ENCODE results near the gene PRKCZ.

The PRKCZ gene

DNA sequence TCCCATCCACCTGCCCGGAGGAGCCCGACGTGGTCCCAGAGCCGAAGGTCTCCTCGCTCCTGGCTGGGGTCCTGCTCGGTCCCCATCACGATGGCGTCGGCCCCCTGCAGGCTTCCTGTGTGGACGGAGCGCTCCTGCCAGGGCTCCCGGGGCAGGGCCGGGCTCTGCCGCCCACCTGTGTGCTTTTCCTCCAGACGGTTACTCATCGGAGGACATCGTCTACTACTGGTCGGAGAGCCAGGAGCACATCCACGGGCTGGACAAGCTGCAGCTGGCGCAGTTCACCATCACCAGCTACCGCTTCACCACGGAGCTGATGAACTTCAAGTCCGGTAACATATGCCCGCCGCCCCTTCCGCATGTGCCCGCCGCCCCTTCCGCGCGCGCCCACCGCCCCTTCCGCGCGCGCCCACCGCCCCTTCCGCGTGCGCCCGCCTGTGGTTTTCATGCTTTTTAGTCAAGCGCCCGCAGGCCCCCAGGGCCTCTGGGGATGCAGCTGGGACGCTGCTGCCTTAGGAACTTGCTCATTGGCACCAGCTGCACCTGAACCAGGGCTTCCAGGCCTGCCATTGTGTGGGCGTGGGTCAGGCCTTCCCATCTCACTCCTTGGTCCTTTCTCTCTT is 22.1 kb upstream of the PRKCZ start:
- Histone ChIP-seq H3K23ac (ENCODE audit: low read length) (no peak overlapping the region), H3K9ac (ENCODE audit: low read length) (no peak overlapping the region), H3K56ac (ENCODE audit: low read length) (no peak overlapping the region), H3K27me3 (ENCODE audit: insufficient read depth, low read length, poor library complexity) (no peaks in the 10 kb centered on the region), H4K8ac (ENCODE audit: low read depth, low read length) (no peak overlapping the region), H3K4me2 (ENCODE audit: low read length) (no peak overlapping the region), H3K27ac (ENCODE audit: low read depth, low read length) (no peak overlapping the region), H3K36me3 (ENCODE audit: control insufficient read depth, insufficient read depth, low read length) (no peaks in the 10 kb centered on the region), H3K4ac (ENCODE audit: low read depth, low read length) (no peak overlapping the region), H4K5ac (ENCODE audit: low read length) (no peak overlapping the region), H2BK15ac (replicated peaks; ENCODE audit: low read depth) (no peak overlapping the region), H3K79me2 (ENCODE audit: control insufficient read depth, insufficient read depth, low read length) (no peaks in the 10 kb centered on the region), H3K18ac (ENCODE audit: low read length) (no peak overlapping the region), H2BK120ac (ENCODE audit: low read depth, low read length) (no peak overlapping the region), H3K4me3 (ENCODE audit: low read length) (no peak overlapping the region), H2AK5ac (ENCODE audit: low read length) (no peak overlapping the region), H3K79me1 (ENCODE audit: low read length) (no peaks in the 10 kb centered on the region), H2BK5ac (ENCODE audit: low read length) (no peak overlapping the region), H3K4me1 (ENCODE audit: control insufficient read depth, low read depth, low read length) (no peaks in the 10 kb centered on the region)
- DNase-seq = no peak
- WGBS (ENCODE audit: extremely low coverage, insufficient coverage, low lambda C conversion rate) = no CpG with 5 or more reads among the region's 46 CpGs

DNA sequence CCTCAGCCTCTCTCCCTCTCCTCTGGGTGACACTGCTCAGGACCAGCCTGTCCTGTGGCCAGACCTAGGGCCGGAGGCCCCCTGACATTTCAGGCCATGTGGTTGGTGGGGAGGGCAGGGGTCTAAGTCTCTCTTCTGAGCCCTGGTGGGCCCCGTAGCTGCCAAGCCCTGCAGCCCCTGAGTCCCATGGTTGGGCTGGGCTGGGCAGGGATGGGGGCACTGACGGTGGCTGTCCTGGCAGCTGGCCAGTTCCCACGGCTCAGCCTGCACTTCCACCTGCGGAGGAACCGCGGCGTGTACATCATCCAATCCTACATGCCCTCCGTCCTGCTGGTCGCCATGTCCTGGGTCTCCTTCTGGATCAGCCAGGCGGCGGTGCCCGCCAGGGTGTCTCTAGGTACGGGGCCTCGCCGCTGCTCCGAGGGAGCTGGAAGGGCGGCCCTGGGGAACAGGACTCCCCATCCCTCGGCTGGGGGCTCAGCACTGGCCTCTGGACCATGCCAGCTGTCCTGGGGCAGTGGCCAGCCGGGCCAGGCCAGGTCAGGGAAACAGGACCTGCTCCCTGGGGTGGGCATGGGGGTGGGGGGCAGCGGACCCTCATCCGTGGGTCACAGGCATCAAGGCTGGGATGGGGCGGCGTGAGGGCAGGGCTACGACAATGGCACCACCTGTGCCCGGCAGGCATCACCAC is 21.2 kb upstream of the PRKCZ start:
- H2BK15ac ChIP-seq (replicated peaks; ENCODE audit: low read depth) = no peak overlapping the region
- no peaks in the 10 kb centered on the region for H3K27me3 ChIP-seq (ENCODE audit: insufficient read depth, low read length, poor library complexity)
- H3K36me3 ChIP-seq (ENCODE audit: control insufficient read depth, insufficient read depth, low read length) = no peaks in the 10 kb centered on the region
- H2BK120ac ChIP-seq (ENCODE audit: low read depth, low read length) = no peak overlapping the region
- no peak overlapping the region for H2AK5ac ChIP-seq (ENCODE audit: low read length)
- H3K4me2 ChIP-seq (ENCODE audit: low read length) = no peak overlapping the region
- no peak for DNase-seq
- H4K8ac ChIP-seq (ENCODE audit: low read depth, low read length) = no peak overlapping the region
- H3K79me1 ChIP-seq (ENCODE audit: low read length) = no peaks in the 10 kb centered on the region
- no peak overlapping the region for H3K4me3 ChIP-seq (ENCODE audit: low read length)
- H3K23ac ChIP-seq (ENCODE audit: low read length) = no peak overlapping the region
- no CpG with 5 or more reads among the region's 26 CpGs for WGBS (ENCODE audit: extremely low coverage, insufficient coverage, low lambda C conversion rate)
- no peak overlapping the region for H2BK5ac ChIP-seq (ENCODE audit: low read length)
- no peak overlapping the region for H3K4ac ChIP-seq (ENCODE audit: low read depth, low read length)
- H3K56ac ChIP-seq (ENCODE audit: low read length) = no peak overlapping the region
- no peaks in the 10 kb centered on the region for H3K4me1 ChIP-seq (ENCODE audit: control insufficient read depth, low read depth, low read length)
- H3K79me2 ChIP-seq (ENCODE audit: control insufficient read depth, insufficient read depth, low read length) = no peaks in the 10 kb centered on the region
- H4K5ac ChIP-seq (ENCODE audit: low read length) = no peak overlapping the region
- H3K27ac ChIP-seq (ENCODE audit: low read depth, low read length) = no peak overlapping the region
- H3K9ac ChIP-seq (ENCODE audit: low read length) = no peak overlapping the region
- H3K18ac ChIP-seq (ENCODE audit: low read length) = no peak overlapping the region

DNA sequence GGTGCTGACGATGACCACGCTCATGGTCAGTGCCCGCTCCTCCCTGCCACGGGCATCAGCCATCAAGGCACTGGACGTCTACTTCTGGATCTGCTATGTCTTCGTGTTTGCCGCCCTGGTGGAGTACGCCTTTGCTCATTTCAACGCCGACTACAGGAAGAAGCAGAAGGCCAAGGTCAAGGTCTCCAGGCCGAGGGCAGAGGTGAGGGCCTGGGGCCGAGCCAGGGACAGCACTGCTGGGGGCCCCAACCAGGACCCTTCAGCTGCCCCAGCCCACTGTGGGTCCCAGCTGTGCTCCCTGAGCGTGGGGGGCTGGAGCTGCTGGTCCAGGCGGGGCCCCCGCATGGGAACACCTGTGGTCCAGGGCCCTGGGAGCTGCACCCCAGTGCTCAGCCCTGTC is 20.6 kb upstream of the PRKCZ start:
- WGBS (ENCODE audit: extremely low coverage, insufficient coverage, low lambda C conversion rate) = no CpG with 5 or more reads among the region's 15 CpGs
- Histone ChIP-seq H3K56ac (ENCODE audit: low read length) (no peak overlapping the region), H3K27me3 (ENCODE audit: insufficient read depth, low read length, poor library complexity) (no peaks in the 10 kb centered on the region)

DNA sequence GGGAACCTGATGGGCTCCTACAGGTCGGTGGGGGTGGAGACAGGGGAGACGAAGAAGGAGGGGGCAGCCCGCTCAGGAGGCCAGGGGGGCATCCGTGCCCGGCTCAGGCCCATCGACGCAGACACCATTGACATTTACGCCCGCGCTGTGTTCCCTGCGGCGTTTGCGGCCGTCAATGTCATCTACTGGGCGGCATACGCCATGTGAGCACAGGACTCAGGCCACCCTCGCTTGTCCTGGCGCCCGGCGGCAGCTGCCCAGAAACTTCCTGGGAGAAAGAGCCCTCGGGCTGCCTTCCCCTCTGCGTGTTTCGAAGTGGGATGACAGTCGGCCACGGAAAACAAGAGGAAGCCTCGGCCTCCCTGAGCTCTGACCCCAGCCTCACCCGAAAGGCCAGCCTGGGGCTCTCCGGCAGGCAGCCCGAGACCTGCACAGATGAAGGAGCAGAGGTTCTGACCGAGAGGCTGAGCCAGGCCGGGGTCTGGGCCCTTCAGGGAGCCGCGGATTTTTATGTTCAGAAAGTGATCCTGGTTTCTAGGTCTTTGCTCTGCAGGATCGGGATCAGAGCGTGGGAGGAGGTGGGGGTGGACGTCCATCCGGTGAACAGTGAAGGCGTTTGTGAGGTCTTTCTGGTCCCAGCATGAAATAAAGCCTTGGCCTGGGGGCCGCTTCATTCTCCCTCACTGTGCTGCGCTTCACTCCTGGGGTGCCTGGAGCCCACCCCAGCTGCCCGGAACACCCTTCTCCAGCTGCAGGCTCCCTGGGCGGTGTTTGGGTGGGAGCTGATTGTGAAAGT is 19.9 kb upstream of the PRKCZ start:
- Histone ChIP-seq H3K27me3 (ENCODE audit: insufficient read depth, low read length, poor library complexity) (no peaks in the 10 kb centered on the region), H3K18ac (ENCODE audit: low read length) (no peak overlapping the region), H2AK5ac (ENCODE audit: low read length) (no peak overlapping the region), H2BK5ac (ENCODE audit: low read length) (no peak overlapping the region), H2BK120ac (ENCODE audit: low read depth, low read length) (no peak overlapping the region), H3K23ac (ENCODE audit: low read length) (no peak overlapping the region), H3K79me1 (ENCODE audit: low read length) (no peaks in the 10 kb centered on the region), H4K8ac (ENCODE audit: low read depth, low read length) (no peak overlapping the region), H3K79me2 (ENCODE audit: control insufficient read depth, insufficient read depth, low read length) (no peaks in the 10 kb centered on the region), H3K56ac (ENCODE audit: low read length) (no peak overlapping the region), H3K36me3 (ENCODE audit: control insufficient read depth, insufficient read depth, low read length) (no peaks in the 10 kb centered on the region), H3K9ac (ENCODE audit: low read length) (no peak overlapping the region), H3K4me1 (ENCODE audit: control insufficient read depth, low read depth, low read length) (no peaks in the 10 kb centered on the region), H2BK15ac (replicated peaks; ENCODE audit: low read depth) (no peak overlapping the region), H3K4ac (ENCODE audit: low read depth, low read length) (no peak overlapping the region), H3K4me2 (ENCODE audit: low read length) (no peak overlapping the region), H3K4me3 (ENCODE audit: low read length) (no peak overlapping the region), H3K27ac (ENCODE audit: low read depth, low read length) (no peak overlapping the region), H4K5ac (ENCODE audit: low read length) (no peak overlapping the region)
- WGBS (ENCODE audit: extremely low coverage, insufficient coverage, low lambda C conversion rate) = no CpG with 5 or more reads among the region's 42 CpGs
- no peak for DNase-seq

More for the DNA sequence above, 20.6 kb upstream of the PRKCZ start:
- Histone ChIP-seq H3K4me2 (ENCODE audit: low read length) (no peak overlapping the region), H2BK15ac (replicated peaks; ENCODE audit: low read depth) (no peak overlapping the region), H3K4me3 (ENCODE audit: low read length) (no peak overlapping the region), H2BK120ac (ENCODE audit: low read depth, low read length) (no peak overlapping the region), H3K79me1 (ENCODE audit: low read length) (no peaks in the 10 kb centered on the region), H3K4ac (ENCODE audit: low read depth, low read length) (no peak overlapping the region), H3K9ac (ENCODE audit: low read length) (no peak overlapping the region), H2AK5ac (ENCODE audit: low read length) (no peak overlapping the region), H2BK5ac (ENCODE audit: low read length) (no peak overlapping the region), H3K79me2 (ENCODE audit: control insufficient read depth, insufficient read depth, low read length) (no peaks in the 10 kb centered on the region), H3K27ac (ENCODE audit: low read depth, low read length) (no peak overlapping the region), H3K36me3 (ENCODE audit: control insufficient read depth, insufficient read depth, low read length) (no peaks in the 10 kb centered on the region), H3K18ac (ENCODE audit: low read length) (no peak overlapping the region), H3K4me1 (ENCODE audit: control insufficient read depth, low read depth, low read length) (no peaks in the 10 kb centered on the region), H4K8ac (ENCODE audit: low read depth, low read length) (no peak overlapping the region), H3K23ac (ENCODE audit: low read length) (no peak overlapping the region), H4K5ac (ENCODE audit: low read length) (no peak overlapping the region)
- DNase-seq = no peak

DNA sequence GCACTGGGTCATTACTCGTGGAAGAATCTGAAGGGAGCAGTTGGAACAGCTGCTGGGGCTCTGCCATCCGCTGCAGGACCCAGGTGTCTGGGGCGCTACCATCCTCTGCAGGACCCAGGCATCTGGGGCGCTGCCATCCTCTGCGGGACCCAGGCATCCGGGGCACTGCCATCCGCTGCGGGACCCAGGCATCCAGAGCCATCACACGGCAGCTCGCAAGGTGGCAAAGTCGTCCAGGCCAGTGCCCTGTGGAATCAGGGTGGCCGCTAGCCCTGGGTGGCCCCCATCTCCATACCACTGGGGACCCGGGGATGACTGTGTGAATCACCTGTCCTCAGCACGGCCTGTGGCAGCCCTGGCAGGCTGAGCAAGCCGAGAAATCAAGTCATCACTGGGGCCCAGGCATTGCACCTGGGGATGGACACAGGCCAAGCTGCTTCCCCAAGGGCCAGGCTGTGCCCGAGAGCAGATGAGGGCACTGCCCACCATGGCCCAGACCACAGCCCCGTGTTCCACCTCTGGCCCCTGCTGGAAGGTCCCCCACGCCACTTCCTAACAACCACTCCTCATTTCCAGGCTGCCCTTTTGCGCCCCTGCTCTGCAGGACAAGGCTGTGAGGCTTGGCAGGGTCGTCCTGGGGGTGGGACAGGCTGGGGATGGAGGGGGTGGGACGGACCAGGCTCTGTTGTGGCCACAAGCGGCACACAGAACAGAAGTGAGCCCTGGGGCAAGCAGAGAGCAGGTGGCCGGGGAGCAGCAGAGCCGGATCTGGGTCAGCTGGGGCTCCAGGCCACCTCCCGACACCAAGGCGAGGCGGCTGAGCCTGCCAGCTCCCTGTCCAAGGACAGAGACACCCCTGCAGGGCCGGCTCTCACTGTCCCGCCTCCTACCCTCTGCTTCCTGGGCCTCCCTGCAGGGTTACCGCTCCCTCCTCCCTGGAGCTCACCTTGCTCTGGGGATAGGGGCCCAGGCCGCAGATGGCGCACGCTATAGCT is 18.4 kb upstream of the PRKCZ start:
- H3K9ac ChIP-seq (ENCODE audit: low read length) = no peak overlapping the region
- no peak overlapping the region for H3K56ac ChIP-seq (ENCODE audit: low read length)
- no peaks in the 10 kb centered on the region for H3K4me1 ChIP-seq (ENCODE audit: control insufficient read depth, low read depth, low read length)
- no peak overlapping the region for H3K4ac ChIP-seq (ENCODE audit: low read depth, low read length)
- H3K79me1 ChIP-seq (ENCODE audit: low read length) = no peaks in the 10 kb centered on the region
- H2BK15ac ChIP-seq (replicated peaks; ENCODE audit: low read depth) = no peak overlapping the region
- no peak overlapping the region for H3K4me2 ChIP-seq (ENCODE audit: low read length)
- H3K27ac ChIP-seq (ENCODE audit: low read depth, low read length) = no peak overlapping the region
- no peak overlapping the region for H3K4me3 ChIP-seq (ENCODE audit: low read length)
- no peaks in the 10 kb centered on the region for H3K79me2 ChIP-seq (ENCODE audit: control insufficient read depth, insufficient read depth, low read length)
- no CpG with 5 or more reads among the region's 33 CpGs for WGBS (ENCODE audit: extremely low coverage, insufficient coverage, low lambda C conversion rate)
- no peaks in the 10 kb centered on the region for H3K36me3 ChIP-seq (ENCODE audit: control insufficient read depth, insufficient read depth, low read length)
- H4K5ac ChIP-seq (ENCODE audit: low read length) = no peak overlapping the region
- no peak overlapping the region for H3K23ac ChIP-seq (ENCODE audit: low read length)
- DNase-seq = no peak
- H3K18ac ChIP-seq (ENCODE audit: low read length) = no peak overlapping the region
- no peak overlapping the region for H2BK120ac ChIP-seq (ENCODE audit: low read depth, low read length)
- no peak overlapping the region for H4K8ac ChIP-seq (ENCODE audit: low read depth, low read length)
- no peak overlapping the region for H2AK5ac ChIP-seq (ENCODE audit: low read length)
- H3K27me3 ChIP-seq (ENCODE audit: insufficient read depth, low read length, poor library complexity) = no peaks in the 10 kb centered on the region
- H2BK5ac ChIP-seq (ENCODE audit: low read length) = no peak overlapping the region
